GM23338 (cell line): Measurements from ENCODE around the gene GCHFR. TPM values are rescaled to one million over a fixed set of nuclear protein-coding genes. Genes with fewer than 3 reads are reported as not detected.

Experiments used
- ATAC-seq: fragments of 200-7000 bp; cut with Tn5 transposase; 3 replicates; pipeline ENCODE4 v1.9.1; 2020
- DNase-seq: peaks from one replicate; pipeline ENCODE4 v3.0.0-alpha.2; 2015; ENCODE audit warnings: low spot score
- H2AFZ ChIP-seq: fragments of 200-600 bp; sonication (generic); 2 replicates; pipeline ENCODE4 v1.8.0; 2016; ENCODE audit warnings: antibody characterized with exemption, mild to moderate bottlenecking, moderate library complexity
- H3F3A ChIP-seq: fragments of 200-600 bp; sonication (generic); replicated peaks from 2 replicates; pipeline ENCODE4 v1.8.0; 2017; ENCODE audit warnings: antibody characterized with exemption, mixed run types, low read depth
- H3K27ac ChIP-seq: fragments of 200-600 bp; sonication (generic); 2 replicates; pipeline ENCODE4 v1.6.1; 2016; ENCODE audit warnings: low read depth
- H3K27me3 ChIP-seq: fragments of 200-600 bp; sonication (generic); 2 replicates; pipeline ENCODE4 v1.8.0; 2016; ENCODE audit warnings: mild to moderate bottlenecking, mixed run types, moderate library complexity; ENCODE audit not compliant: insufficient read depth
- H3K36me3 ChIP-seq: fragments of 200-600 bp; sonication (generic); 2 replicates; pipeline ENCODE4 v1.8.0; 2016; ENCODE audit warnings: mild to moderate bottlenecking; ENCODE audit not compliant: insufficient read depth
- H3K4me1 ChIP-seq: fragments of 200-600 bp; sonication (generic); 2 replicates; pipeline ENCODE4 v1.8.0; 2016; ENCODE audit warnings: mild to moderate bottlenecking, moderate library complexity; ENCODE audit not compliant: insufficient read depth
- H3K4me2 ChIP-seq: fragments of 200-600 bp; sonication (generic); 2 replicates; pipeline ENCODE4 v1.7.1; 2017; ENCODE audit warnings: mixed run types
- H3K4me3 ChIP-seq: fragments of 200-600 bp; sonication (generic); 2 replicates; pipeline ENCODE4 v1.6.1; 2016; ENCODE audit warnings: mixed run types
- H3K79me2 ChIP-seq: fragments of 200-600 bp; sonication (generic); replicated peaks from 2 replicates; pipeline ENCODE4 v1.8.0; 2017; ENCODE audit warnings: mild to moderate bottlenecking; ENCODE audit not compliant: insufficient read depth
- H3K9me2 ChIP-seq: fragments of 200-600 bp; sonication (generic); 2 replicates; pipeline ENCODE4 v1.8.0; 2017; ENCODE audit not compliant: insufficient read depth
- H4K20me1 ChIP-seq: fragments of 200-600 bp; sonication (generic); replicated peaks from 2 replicates; pipeline ENCODE4 v1.8.0; 2017; ENCODE audit warnings: mild to moderate bottlenecking; ENCODE audit not compliant: insufficient read depth
- H3K27ac Mint-ChIP-seq: 2 replicates; pipeline ENCODE4 v1.8.0; 2020; ENCODE audit warnings: inconsistent platforms, mild to moderate bottlenecking, moderate library complexity, mixed read lengths
- H3K27me3 Mint-ChIP-seq: 3 replicates; pipeline ENCODE4 v1.8.0; 2022; ENCODE audit warnings: low read depth, mild to moderate bottlenecking, moderate library complexity, mixed read lengths, inconsistent platforms; ENCODE audit not compliant: insufficient read depth, poor library complexity
- H3K36me3 Mint-ChIP-seq: 3 replicates; pipeline ENCODE4 v1.8.0; 2021; ENCODE audit warnings: low read depth, mild to moderate bottlenecking, inconsistent platforms, moderate library complexity, mixed read lengths
- H3K4me1 Mint-ChIP-seq: 3 replicates; pipeline ENCODE4 v1.8.0; 2020; ENCODE audit warnings: mild to moderate bottlenecking, inconsistent platforms, mixed read lengths
- H3K4me3 Mint-ChIP-seq: 3 replicates; pipeline ENCODE4 v1.8.0; 2021; ENCODE audit warnings: moderate library complexity, mild to moderate bottlenecking, inconsistent platforms, mixed read lengths
- H3K9me3 Mint-ChIP-seq: 3 replicates; pipeline ENCODE4 v1.8.0; 2020; ENCODE audit warnings: moderate library complexity, mild to moderate bottlenecking, inconsistent platforms, mixed read lengths
- CREB1 ChIP-seq: fragments of 250-450 bp; sonication (Bioruptor Pico); IDR thresholded peaks from 2 replicates; pipeline ENCODE4 v1.5.0; 2020; ENCODE audit warnings: low read depth, mild to moderate bottlenecking, moderate library complexity
- ETS1 ChIP-seq: IDR thresholded peaks from 2 replicates; pipeline ENCODE4 v1.6.1; 2016; ENCODE audit warnings: antibody characterized with exemption
- EZH2 ChIP-seq: fragments of 200-600 bp; sonication (generic); IDR thresholded peaks from one replicate; pipeline ENCODE4 v1.8.0; 2017; ENCODE audit warnings: antibody characterized with exemption, mild to moderate bottlenecking, low read depth; ENCODE audit not compliant: unreplicated experiment
- EZH2phosphoT487 ChIP-seq: fragments of 200-600 bp; sonication (generic); IDR thresholded peaks from one replicate; pipeline ENCODE4 v1.8.1; 2018; ENCODE audit warnings: antibody characterized with exemption; ENCODE audit not compliant: unreplicated experiment
- JUNB ChIP-seq: IDR thresholded peaks from one replicate; pipeline ENCODE4 v1.6.1; 2016; ENCODE audit warnings: antibody characterized with exemption; ENCODE audit not compliant: unreplicated experiment
- POLR2AphosphoS5 ChIP-seq: IDR thresholded peaks from 2 replicates; pipeline ENCODE4 v1.6.1; 2016; ENCODE audit warnings: antibody characterized with exemption, low read depth
- STAT1 ChIP-seq: IDR thresholded peaks from one replicate; pipeline ENCODE4 v1.6.1; 2016; ENCODE audit warnings: antibody characterized with exemption; ENCODE audit not compliant: unreplicated experiment
- ZNF331 ChIP-seq: fragments of 250-450 bp; sonication (Bioruptor Pico); IDR thresholded peaks from 2 replicates; pipeline ENCODE4 v1.5.0; 2020; ENCODE audit warnings: low read depth, mild to moderate bottlenecking, moderate library complexity
- ZNF462 ChIP-seq: fragments of 250-450 bp; sonication (Bioruptor Pico); IDR thresholded peaks from 2 replicates; pipeline ENCODE4 v1.5.0; 2020; ENCODE audit warnings: mild to moderate bottlenecking, moderate library complexity
- polyA plus RNA-seq: library from polyadenylated mRNA; unstranded; fragments of >200 nt; fragmentation: Nextera tagmentation; extraction: Ambion mirVana; gene quantifications from 2 replicates; pipeline ENCODE4 v1.2.1, GENCODE V29; 2016
- total RNA-seq: library from RNA; depleted of rRNA; stranded (reverse); fragments of >200 nt; shearing (Covaris generic); gene quantifications from 2 replicates; pipeline ENCODE4 v1.2.3, GENCODE V29; 2014

GCHFR gene
- total and polyA plus RNA-seq, 2 experiments from 2014 or later = 38.9 to 44.2 TPM

- TF ChIP-seq STAT1 = no peak
- no peak for TF ChIP-seq ZNF462 (CRISPR knock-in tag)
- no peak for TF ChIP-seq ZNF331 (CRISPR knock-in tag)
- no peak for TF ChIP-seq JUNB
- TF ChIP-seq EZH2phosphoT487 = no peak
Measured at GRCh38 chr15:40754574-40754882, 9.3 kb upstream of the GCHFR start (continued).

- DNase-seq (peak; percentile 95), ATAC-seq (peak; percentile 92)
- Histone ChIP-seq H2AFZ (peak within 1 kb of the TSS; percentile 97), H3K27me3 (no peaks in the 10 kb centered on the region), H3K9me2 (no peaks in the 10 kb centered on the region), H3K4me1 (no peaks in the 10 kb centered on the region; the same call in 1 of the 2 replicates), H3K27ac (peak within 1 kb of the TSS; percentile 99), H3K4me3 (peak within 1 kb of the TSS; percentile 98), H3K4me2 (peak within 1 kb of the TSS; percentile 93), H4K20me1 (no peaks in the 10 kb centered on the region), H3K36me3 (no peaks in the 10 kb centered on the region; the same call in 1 of the 2 replicates), H3F3A (0 out of 2 replicates have a peak, but pooled peaks cover 3% of the 10 kb centered on the region), H3K79me2 (peaks cover 24% of the 10 kb centered on the region)
- H3K4me3 Mint-ChIP-seq = peak within 1 kb of the TSS; percentile 89
- peaks cover 7% of the 10 kb centered on the region for H3K36me3 Mint-ChIP-seq
- peaks cover 4% of the 10 kb centered on the region for H3K27me3 Mint-ChIP-seq
- peak within 1 kb of the TSS; percentile 99 for H3K27ac Mint-ChIP-seq
- H3K9me3 Mint-ChIP-seq = no peaks in the 10 kb centered on the region
- TF ChIP-seq POLR2AphosphoS5 (peak; percentile 94), JUNB (no peak), CREB1 (CRISPR knock-in tag) (peak; percentile 99), ETS1 (peak; percentile 35; the same call in 1 of the 2 replicates), EZH2 (no peak)
- peaks cover 16% of the 10 kb centered on the region for H3K4me1 Mint-ChIP-seq
Measured at GRCh38 chr15:40754883-40755811, 8.7 kb upstream of the GCHFR start, which contains the start of gene RMDN3. TSS of gene RMDN3 (minus strand) at chr15:40755254. CDS start at chr15:40754783, 471 bp downstream.
